ENCODE data around the gene C1D. TPM values are rescaled to one million over a fixed set of nuclear protein-coding genes. Genes with fewer than 3 reads are reported as not detected.

The C1D gene
- total and polyA plus RNA-seq, 11 donors = 7.9 to 40.4 (median 16.9) TPM

DNA sequence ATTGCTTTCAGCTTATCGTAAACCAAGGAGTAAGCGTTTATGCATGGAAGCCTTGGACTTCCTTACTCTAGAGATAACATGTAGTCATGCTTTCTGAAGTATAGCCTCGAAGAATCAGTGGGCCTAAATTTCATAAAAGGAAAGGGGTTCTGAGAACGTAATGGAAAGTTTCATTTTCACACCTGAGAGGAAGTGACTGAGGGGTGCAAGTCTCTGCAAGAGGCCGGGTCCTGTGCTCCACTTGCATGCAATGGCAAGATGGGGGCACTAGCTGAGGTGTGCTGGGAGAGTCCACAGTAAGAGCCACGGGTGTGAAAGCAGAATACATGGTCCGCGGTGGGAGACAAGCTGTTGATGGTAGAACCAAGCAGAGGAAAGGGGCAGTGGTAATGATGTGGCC lies 36.5 kb upstream of the C1D start:
- 79 to 92% (median 86%) methylated on average over 8 of the region's 8 CpGs for WGBS, 4 donors
- no peaks in the 10 kb centered on the region for H3K9me3 ChIP-seq

DNA sequence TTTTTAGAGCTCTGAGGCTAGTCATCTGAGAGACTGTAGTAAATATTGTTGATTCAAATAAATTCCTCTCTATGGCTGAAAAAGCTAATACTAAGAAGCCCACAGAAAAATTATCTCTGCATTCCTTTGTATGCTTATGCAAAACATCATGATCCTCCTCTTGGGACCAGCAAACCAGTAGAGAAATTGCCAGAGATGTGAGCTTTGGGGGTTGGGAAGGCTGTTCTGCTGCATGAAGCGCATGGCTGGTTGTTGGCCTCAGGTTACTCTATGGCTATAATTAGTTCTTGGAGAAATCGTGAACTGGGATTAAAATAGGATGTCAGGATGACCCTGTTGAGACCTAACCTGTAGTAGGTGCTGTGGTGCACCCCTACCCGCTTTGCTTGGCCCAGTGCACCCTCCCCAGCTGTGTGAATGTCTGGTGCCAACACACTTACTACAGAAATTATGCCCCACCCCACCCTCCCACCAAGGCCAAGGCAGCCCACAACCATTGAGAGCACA lies 35.5 kb upstream of the C1D start:
- H3K27me3 ChIP-seq = no peaks in the 10 kb centered on the region
- H3K4me3 ChIP-seq = no peak overlapping the region
- no peaks in the 10 kb centered on the region for H3K9me3 ChIP-seq
- peaks cover 0 to 7% (median 0%) of the 10 kb centered on the region in 12 donors for H3K4me1 ChIP-seq
- intact Hi-C loops (cut with DNase I) = no loop called here
- no peaks in the 10 kb centered on the region for H3K36me3 ChIP-seq
- peak in 1 of 4 donors; percentile 48 for ATAC-seq
- no peak overlapping the region for H3K27ac ChIP-seq
- no peak for TF ChIP-seq POLR2A (IDR thresholded peaks at IDR 0.05)
- TF ChIP-seq, protein P1, sequence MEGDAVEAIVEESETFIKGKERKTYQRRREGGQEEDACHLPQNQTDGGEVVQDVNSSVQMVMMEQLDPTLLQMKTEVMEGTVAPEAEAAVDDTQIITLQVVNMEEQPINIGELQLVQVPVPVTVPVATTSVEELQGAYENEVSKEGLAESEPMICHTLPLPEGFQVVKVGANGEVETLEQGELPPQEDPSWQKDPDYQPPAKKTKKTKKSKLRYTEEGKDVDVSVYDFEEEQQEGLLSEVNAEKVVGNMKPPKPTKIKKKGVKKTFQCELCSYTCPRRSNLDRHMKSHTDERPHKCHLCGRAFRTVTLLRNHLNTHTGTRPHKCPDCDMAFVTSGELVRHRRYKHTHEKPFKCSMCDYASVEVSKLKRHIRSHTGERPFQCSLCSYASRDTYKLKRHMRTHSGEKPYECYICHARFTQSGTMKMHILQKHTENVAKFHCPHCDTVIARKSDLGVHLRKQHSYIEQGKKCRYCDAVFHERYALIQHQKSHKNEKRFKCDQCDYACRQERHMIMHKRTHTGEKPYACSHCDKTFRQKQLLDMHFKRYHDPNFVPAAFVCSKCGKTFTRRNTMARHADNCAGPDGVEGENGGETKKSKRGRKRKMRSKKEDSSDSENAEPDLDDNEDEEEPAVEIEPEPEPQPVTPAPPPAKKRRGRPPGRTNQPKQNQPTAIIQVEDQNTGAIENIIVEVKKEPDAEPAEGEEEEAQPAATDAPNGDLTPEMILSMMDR (IDR thresholded peaks at IDR 0.05) = no peak
- 56 to 65% (median 59%) methylated on average over 3 of the region's 3 CpGs for WGBS, 4 donors
- DNase-seq = no peak

More for the DNA sequence above, 36.5 kb upstream of the C1D start:
- Histone ChIP-seq H3K27ac (no peak overlapping the region), H3K4me1 (peaks cover 0 to 7% (median 0%) of the 10 kb centered on the region in 12 donors), H3K4me3 (no peak overlapping the region), H3K27me3 (no peaks in the 10 kb centered on the region), H3K36me3 (no peaks in the 10 kb centered on the region)
- intact Hi-C loops (cut with DNase I) = no loop called here
- TF ChIP-seq, protein P1 (IDR thresholded peaks at IDR 0.05) = no peak
- TF ChIP-seq POLR2A (IDR thresholded peaks at IDR 0.05) = no peak
- ATAC-seq (no peak), DNase-seq (no peak)

DNA sequence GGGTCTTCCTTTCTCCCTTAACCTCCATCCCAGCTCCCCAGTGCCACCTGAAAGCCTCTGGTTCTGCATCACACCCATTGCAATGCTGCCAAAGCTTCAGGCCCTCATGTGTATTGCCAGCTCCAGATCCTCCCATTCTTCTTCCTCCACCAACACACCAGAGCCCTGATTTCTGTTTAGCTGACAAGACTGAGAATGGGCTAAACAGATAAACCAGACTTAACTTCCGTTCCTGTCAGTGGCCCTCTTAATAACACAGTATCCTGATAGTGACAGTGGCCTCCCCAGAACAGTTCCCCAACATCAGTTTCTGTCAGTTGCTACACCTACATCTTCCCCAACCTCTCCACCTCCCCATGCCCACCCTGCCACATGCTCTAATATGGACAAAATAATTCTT lies 31.3 kb upstream of the C1D start:
- Histone ChIP-seq H3K36me3 (no peaks in the 10 kb centered on the region), H3K9me3 (no peaks in the 10 kb centered on the region), H3K4me3 (no peak overlapping the region), H3K27me3 (no peaks in the 10 kb centered on the region), H3K27ac (no peak overlapping the region), H3K4me1 (no peaks in the 10 kb centered on the region)
- ATAC-seq (no peak), DNase-seq (no peak)
- intact Hi-C loops (cut with DNase I) = no loop called here
- TF ChIP-seq, protein P1 (IDR thresholded peaks at IDR 0.05) = no peak
- TF ChIP-seq POLR2A (IDR thresholded peaks at IDR 0.05) = no peak
- WGBS, 4 donors = 67 to 86% (median 67%) methylated on average over 1 of the region's 1 CpG

DNA sequence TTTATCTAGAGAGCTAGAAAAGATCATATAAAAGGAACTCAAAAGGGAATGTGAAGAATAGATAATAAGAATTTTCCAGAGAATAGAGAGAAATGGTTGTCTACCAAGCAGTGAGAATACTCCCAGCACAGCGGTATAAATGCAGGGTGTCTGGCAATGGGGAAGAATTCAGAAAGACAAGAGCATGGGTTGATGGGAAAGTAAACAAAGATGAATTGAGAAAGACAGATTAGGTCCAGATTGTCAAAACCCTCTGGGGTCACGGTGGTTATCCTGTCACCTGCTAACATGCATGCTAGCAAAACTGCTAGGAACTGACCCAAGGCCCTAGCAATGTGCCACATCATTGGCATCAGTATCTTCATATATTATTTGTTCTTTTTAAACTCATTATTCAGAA lies 30.8 kb upstream of the C1D start:
- intact Hi-C loops (cut with DNase I) = no loop called here
- H3K4me3 ChIP-seq = no peak overlapping the region
- no peak overlapping the region for H3K27ac ChIP-seq
- no peak for TF ChIP-seq POLR2A (IDR thresholded peaks at IDR 0.05)
- TF ChIP-seq, protein P1 (IDR thresholded peaks at IDR 0.05) = no peak
- H3K27me3 ChIP-seq = no peaks in the 10 kb centered on the region
- no peaks in the 10 kb centered on the region for H3K9me3 ChIP-seq
- WGBS, 4 donors = 89 to 92% (median 91%) methylated on average over 2 of the region's 2 CpGs
- no peak for DNase-seq
- ATAC-seq = no peak
- H3K36me3 ChIP-seq = no peaks in the 10 kb centered on the region
- H3K4me1 ChIP-seq = no peaks in the 10 kb centered on the region
